Kidney (tissue), 14 donors: ENCODE results near the gene LIPA. TPM values are rescaled to one million over a fixed set of nuclear protein-coding genes. Genes with fewer than 3 reads are reported as not detected.

ENCODE experiments used
- DNase-seq, 5 donors: peaks; one replicate each; pipeline ENCODE4 v3.0.0-alpha.2; 2013 to 2020
- FAIRE-seq: peaks from 2 replicates; lab custom pipeline; 2012; peaks lifted over from hg19 to GRCh38; lab: Jason Lieb, UNC
- H3K27ac ChIP-seq, 2 donors: one replicate each; pipeline ENCODE4 v1.7.0; 2013; ENCODE audit warnings: low read depth in 2 of 2, low read length in 2 of 2, inconsistent platforms in 1 of 2
- H3K27me3 ChIP-seq: one replicate; pipeline ENCODE4 v1.7.1; 2013; ENCODE audit warnings: low read length, inconsistent platforms; ENCODE audit not compliant: control insufficient read depth, insufficient read depth
- H3K36me3 ChIP-seq, 3 donors: one replicate each; pipeline versions ENCODE4 v1.7.0 to v1.7.1; 2013; ENCODE audit warnings: low read length in 3 of 3, control low read depth in 1 of 3, inconsistent platforms in 1 of 3; ENCODE audit not compliant: insufficient read depth in 3 of 3, control insufficient read depth in 2 of 3
- H3K4me1 ChIP-seq, 3 donors: one replicate each; pipeline versions ENCODE4 v1.7.0 to v1.7.1; 2013; ENCODE audit warnings: low read length in 3 of 3, inconsistent platforms in 1 of 3, low read depth in 1 of 3; ENCODE audit not compliant: control insufficient read depth in 2 of 3, insufficient read depth in 2 of 3
- H3K4me3 ChIP-seq, 3 donors: one replicate each; pipeline versions ENCODE4 v1.7.0 to v1.8.1; 2013; ENCODE audit warnings: low read length in 3 of 3, control low read depth in 1 of 3, inconsistent platforms in 1 of 3
- H3K9ac ChIP-seq, 3 donors: one replicate each; pipeline versions ENCODE4 v1.7.0 to v1.7.1; 2013; ENCODE audit warnings: low read length in 3 of 3, control low read depth in 1 of 3, inconsistent platforms in 1 of 3
- H3K9me3 ChIP-seq, 3 donors: one replicate each; pipeline versions ENCODE4 v1.7.0 to v1.7.1; 2013; ENCODE audit warnings: low read length in 3 of 3, control low read depth in 1 of 3, inconsistent platforms in 1 of 3; ENCODE audit not compliant: control insufficient read depth in 2 of 3, insufficient read depth in 1 of 3
- intact Hi-C: fragments of 100-400 bp; cut with DNase I; formaldehyde crosslinking; loops from one replicate; pipeline ENCODE4 v1.11.1; 2022
- polyA plus RNA-seq: library from polyadenylated mRNA; stranded (reverse); fragments of 350-450 nt; fragmentation: Illumina TruSeq; extraction: RNeasy Lipid Tissue Mini Kit (QIAGEN cat#74804); gene quantifications from one replicate; pipeline ENCODE4 v1.2.3, GENCODE V29; 2014; ENCODE audit warnings: low read depth, low replicate concordance; ENCODE audit not compliant: insufficient read depth
- total RNA-seq: library from RNA; stranded (reverse); fragmentation: NEBNext Ultra II Directional; extraction: Animal tissue kit (Norgen Biotek cat#: 25700); gene quantifications from one replicate; pipeline ENCODE4 v1.2.1, GENCODE V29; 2021
- TF ChIP-seq, protein P1 (sequence below): IDR thresholded peaks from 3 replicates; pipeline ENCODE4 v1.5.1; 2012; ENCODE audit warnings: mild to moderate bottlenecking, moderate library complexity, borderline replicate concordance; ENCODE audit not compliant: insufficient read depth; ENCODE audit errors: extremely low read depth
- donor health status: control.
- donor health status: control.
- donor health status: control.
- donor health status: control.
- donor health status: control.
- donor health status: DM: yes; HTN: yes; CAD: no.
- donor health status: Normal renal cell carcinoma (clear cell type).

LIPA gene
- total and polyA plus RNA-seq, 2 donors from 2014 or later: 43.8 to 84.5 TPM

GRCh38 chr10:89240519-89240918 is 11.1 kb downstream of the LIPA start:
- no peak for FAIRE-seq
- H3K9me3 ChIP-seq: no peaks in the 10 kb centered on the region
- intact Hi-C loops: no loop called here
- H3K4me1 ChIP-seq: peaks cover 0 to 8% (median 6%) of the 10 kb centered on the region in 3 donors
- no peaks in the 10 kb centered on the region for H3K36me3 ChIP-seq
- H3K27me3 ChIP-seq: no peaks in the 10 kb centered on the region
- H3K27ac ChIP-seq: no peak overlapping the region
- H3K9ac ChIP-seq: no peak overlapping the region
- TF ChIP-seq, protein P1, sequence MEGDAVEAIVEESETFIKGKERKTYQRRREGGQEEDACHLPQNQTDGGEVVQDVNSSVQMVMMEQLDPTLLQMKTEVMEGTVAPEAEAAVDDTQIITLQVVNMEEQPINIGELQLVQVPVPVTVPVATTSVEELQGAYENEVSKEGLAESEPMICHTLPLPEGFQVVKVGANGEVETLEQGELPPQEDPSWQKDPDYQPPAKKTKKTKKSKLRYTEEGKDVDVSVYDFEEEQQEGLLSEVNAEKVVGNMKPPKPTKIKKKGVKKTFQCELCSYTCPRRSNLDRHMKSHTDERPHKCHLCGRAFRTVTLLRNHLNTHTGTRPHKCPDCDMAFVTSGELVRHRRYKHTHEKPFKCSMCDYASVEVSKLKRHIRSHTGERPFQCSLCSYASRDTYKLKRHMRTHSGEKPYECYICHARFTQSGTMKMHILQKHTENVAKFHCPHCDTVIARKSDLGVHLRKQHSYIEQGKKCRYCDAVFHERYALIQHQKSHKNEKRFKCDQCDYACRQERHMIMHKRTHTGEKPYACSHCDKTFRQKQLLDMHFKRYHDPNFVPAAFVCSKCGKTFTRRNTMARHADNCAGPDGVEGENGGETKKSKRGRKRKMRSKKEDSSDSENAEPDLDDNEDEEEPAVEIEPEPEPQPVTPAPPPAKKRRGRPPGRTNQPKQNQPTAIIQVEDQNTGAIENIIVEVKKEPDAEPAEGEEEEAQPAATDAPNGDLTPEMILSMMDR: no peak
- DNase-seq: no peak
- no peak overlapping the region for H3K4me3 ChIP-seq

DNA sequence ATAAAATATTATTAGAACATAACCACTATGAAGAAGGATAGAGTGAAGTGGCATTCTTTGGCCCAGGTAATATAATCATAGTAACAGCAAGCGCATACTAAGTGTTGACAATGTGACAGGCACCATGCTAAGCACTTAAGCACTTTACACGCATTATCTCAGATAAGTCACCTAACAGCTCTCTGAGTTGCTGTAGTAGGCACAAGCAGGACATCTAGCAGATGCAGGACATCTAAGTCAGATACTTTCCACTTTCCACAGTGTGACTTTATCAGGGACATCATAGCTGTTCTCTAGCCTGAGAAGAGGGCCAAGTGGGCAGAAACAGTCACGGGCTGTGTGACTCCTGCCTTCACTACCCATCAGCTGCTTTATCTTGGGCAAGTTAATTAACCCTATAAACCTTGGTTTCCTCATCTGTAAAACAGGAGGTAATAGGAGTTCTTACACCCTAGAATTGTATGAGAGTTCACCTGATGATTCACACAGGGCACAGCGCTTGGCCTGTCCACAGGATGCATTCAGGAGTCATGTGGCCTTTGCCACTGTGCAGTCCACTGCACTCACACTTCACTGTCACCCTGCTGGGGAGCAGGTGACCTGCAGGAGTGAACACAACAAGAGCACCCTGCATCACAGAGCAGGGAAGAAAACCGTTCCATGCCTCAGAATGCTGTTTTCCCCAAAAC is 12.5 kb downstream of the LIPA start:
- TF ChIP-seq, protein P1: no peak
- intact Hi-C loops: no loop called here
- no peak for DNase-seq
- Histone ChIP-seq H3K36me3 (no peaks in the 10 kb centered on the region), H3K27ac (no peak overlapping the region), H3K9me3 (no peaks in the 10 kb centered on the region), H3K9ac (no peak overlapping the region), H3K4me3 (no peak overlapping the region), H3K27me3 (no peaks in the 10 kb centered on the region), H3K4me1 (peaks cover 0 to 8% (median 6%) of the 10 kb centered on the region in 3 donors)
- FAIRE-seq: no peak

- intact Hi-C loops: no loop called here
- DNase-seq (no peak), FAIRE-seq (no peak)
- Histone ChIP-seq H3K27ac (no peak overlapping the region), H3K4me1 (peaks cover 0 to 8% (median 6%) of the 10 kb centered on the region in 3 donors), H3K4me3 (no peak overlapping the region), H3K9ac (no peak overlapping the region), H3K36me3 (no peaks in the 10 kb centered on the region), H3K9me3 (no peaks in the 10 kb centered on the region), H3K27me3 (no peaks in the 10 kb centered on the region)
- TF ChIP-seq, protein P1: no peak
These were observed 13.7 kb downstream of the LIPA start for GRCh38 chr10:89237849-89238248.
